Measurements from ENCODE around the gene DMKN.

DNA sequence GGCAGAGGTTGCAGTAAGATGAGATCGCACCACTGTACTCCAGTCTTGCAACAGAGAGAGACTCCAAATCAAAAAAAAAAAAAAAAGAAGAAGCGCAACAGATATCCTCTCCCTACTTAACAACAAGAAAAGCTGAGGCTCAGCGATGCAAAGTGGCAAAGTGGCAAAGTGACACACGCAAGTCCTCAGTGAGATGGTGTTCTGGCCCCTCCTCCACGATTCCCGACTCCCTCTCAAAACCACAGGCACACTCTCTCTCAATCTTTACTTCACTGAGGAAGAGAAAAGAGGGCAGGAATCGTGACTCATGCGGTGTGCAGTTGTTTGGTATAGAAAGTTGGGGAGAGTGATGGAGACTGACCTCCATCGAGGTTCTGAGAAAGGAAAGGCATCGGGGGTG is 52.8 kb downstream of the DMKN start:
- TF ChIP-seq EZH2 (IDR thresholded peaks at IDR 0.05; ENCODE audit: borderline replicate concordance, low read depth, low read length, severe bottlenecking) (no peak), POLR2A (IDR thresholded peaks at IDR 0.05; ENCODE audit: low read depth, low read length) (no peak), FOS (IDR thresholded peaks at IDR 0.05; ENCODE audit: borderline replicate concordance, insufficient read depth, low read length) (no peak)
- TF ChIP-seq, protein P1, sequence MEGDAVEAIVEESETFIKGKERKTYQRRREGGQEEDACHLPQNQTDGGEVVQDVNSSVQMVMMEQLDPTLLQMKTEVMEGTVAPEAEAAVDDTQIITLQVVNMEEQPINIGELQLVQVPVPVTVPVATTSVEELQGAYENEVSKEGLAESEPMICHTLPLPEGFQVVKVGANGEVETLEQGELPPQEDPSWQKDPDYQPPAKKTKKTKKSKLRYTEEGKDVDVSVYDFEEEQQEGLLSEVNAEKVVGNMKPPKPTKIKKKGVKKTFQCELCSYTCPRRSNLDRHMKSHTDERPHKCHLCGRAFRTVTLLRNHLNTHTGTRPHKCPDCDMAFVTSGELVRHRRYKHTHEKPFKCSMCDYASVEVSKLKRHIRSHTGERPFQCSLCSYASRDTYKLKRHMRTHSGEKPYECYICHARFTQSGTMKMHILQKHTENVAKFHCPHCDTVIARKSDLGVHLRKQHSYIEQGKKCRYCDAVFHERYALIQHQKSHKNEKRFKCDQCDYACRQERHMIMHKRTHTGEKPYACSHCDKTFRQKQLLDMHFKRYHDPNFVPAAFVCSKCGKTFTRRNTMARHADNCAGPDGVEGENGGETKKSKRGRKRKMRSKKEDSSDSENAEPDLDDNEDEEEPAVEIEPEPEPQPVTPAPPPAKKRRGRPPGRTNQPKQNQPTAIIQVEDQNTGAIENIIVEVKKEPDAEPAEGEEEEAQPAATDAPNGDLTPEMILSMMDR (IDR thresholded peaks at IDR 0.05; ENCODE audit: extremely low read depth in 1 of 2, insufficient read depth in 1 of 2, low read depth in 1 of 2, low read length in 2 of 2), result no peak

Measured in endothelial cell of umbilical vein (primary cell).